ENCODE measurements around the gene RANBP9.

RANBP9 gene

DNA sequence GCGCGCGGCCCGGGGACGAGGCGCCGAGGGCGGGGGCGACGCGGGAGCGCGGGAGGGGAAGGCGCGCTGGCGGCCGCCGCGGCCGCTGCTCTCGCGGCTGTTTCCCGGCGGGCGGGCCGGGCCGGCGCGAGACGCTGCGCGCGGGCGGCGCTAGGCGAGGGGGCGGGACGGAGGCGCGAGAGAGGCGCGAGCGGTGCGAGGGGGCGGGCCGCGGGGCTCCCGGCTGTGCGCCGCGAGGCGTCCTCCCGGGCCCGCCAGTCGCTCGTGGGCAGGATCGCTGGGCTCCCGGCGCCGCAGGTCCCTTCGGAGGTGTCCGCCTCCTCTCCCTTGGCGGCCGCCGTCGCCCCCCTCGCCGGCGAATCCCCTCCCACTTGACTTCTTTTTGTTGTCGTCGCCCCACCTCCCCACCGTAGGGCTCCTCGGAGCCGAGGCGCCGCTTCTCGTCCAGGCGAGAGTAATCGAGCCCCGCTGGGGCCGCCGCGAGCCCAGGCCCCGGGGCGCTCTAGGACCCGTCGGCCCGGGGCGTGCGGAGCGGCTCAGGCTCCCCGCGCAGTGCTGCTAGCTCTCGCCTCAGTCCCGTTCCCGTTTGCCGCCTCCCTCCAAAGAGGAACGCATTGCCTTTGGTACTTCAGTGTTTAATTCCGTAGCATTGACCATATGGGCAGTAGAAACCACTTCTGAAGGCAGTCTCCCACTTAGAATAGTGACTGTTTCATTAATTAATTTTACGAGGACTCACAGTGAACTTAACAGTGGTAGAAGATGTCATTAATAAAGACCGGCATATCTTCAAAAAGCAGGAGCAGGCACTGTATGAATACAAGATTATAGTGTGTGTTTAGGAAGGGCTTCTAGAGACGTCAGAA is at the start of gene RANBP9:
Gene RANBP9, minus strand, starts transcription at position 103 of the 866 bp plus-strand sequence. CDS start 330 bp downstream, outside the sequence.
- peak within 1 kb of the TSS; percentile 83 for H3K4me3 ChIP-seq (ENCODE audit: low read depth, low read length)
- peak; percentile 79 for DNase-seq (ENCODE audit: low read depth)

DNA sequence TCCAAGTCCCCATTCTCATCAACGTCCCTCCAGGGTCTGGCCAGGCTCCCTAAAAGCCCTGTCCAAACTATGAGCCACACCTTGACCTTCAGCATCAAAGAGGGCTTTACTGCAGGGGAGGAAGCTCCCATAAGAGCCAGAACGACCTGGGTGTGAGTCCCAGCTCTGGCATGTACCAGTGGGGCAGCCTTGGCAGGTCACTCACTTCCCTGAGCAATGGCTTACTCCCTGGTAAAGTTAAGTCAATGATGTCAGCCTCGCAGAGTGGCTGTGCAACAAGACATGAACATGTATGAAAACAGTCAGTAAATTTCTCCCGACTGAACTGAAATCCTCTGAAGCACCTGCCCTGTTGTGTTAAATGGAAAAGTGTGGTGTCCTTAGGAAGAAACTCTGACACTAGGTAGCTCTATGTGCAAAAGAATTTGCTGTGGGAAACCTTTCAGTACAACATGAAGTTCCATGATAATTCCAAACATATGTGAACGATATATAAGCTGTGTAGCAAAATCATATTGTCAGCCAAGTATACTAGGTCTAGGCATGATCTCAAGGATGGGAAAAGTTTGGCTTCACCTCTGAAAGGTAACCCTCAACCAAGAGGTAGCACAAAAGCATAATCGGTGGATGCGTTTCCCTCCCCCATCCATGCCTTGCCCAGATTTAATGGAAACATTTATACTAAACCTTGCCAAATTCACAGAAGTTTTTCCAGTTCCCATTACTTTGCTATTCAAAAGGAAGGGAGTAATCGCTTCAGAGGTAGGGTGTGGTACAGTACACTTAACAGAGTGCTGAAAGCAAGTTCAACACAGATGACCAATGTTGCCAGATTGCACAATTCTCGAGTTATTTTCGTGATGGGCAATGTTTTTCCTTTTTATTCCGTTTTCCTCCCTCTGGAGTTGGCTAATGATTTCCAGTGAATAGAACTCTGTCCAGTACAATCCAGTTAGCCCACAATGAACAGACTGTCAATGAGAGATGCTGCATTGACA is 49.0 kb upstream of the RANBP9 start:
- no peak overlapping the region for H3K4me3 ChIP-seq (ENCODE audit: low read depth, low read length)
- peak; percentile 77 for DNase-seq (ENCODE audit: low read depth)

DNA sequence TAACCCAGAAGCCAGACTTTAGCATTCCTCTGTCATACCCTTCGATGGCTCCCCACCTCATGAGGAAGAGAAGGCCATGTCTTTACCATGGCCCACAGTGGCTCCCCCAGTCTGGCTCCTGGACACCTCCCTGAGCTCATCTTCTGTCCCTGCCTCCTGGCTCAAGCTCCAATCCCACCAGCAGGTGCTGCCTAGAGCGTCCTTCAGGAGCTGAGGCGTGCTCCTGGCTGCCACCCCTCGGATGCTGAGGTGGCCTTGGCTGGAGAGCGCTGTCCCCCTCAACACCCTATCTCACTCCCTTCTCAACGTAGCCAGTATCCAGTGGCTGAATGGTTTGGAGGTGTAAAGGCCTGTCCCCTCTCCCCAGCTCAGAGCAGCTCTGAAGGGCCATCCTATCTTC is 47.4 kb upstream of the RANBP9 start:
- no peak overlapping the region for H3K4me3 ChIP-seq (ENCODE audit: low read depth, low read length)
- DNase-seq (ENCODE audit: low read depth): no peak

DNA sequence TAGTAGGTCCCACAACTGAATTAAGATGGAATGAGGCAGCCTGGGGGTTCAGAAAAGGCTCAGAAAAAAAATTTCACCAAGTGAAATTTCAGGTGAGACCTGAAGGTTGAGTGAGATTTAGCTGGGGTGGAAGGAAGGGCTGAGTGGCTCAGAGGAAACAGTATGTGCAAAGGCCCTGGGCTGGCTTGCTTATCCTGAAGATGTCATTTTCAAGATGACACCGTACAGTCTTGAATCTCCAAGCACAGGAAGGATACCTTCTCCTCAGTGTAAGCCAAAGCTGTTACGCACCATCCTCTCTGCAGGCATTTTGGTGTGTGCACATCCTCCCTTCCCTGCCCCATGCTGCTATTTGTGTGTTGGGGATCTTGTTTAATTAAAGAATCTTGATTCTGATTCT is 43.0 kb upstream of the RANBP9 start:
- no peak overlapping the region for H3K4me3 ChIP-seq (ENCODE audit: low read depth, low read length)
- DNase-seq (ENCODE audit: low read depth): no peak

DNA sequence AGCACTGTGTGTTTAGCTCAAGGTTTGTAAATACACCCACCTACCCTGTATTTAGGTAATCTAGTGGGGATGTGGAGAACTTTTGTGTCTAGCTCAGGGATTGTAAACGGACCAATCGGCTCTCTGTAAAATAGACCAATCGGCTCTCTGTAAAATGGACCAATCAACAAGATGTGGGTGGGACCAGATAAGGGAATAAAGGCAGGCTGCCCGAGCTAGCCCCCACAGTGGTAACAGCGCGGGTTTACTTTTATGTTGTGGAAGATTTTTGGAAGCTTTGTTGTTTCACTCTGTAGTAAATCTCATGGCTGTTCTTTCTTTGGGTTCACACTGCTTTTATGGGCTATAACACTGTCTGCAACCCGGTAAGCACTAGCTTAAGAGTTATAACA is 32.1 kb upstream of the RANBP9 start:
- DNase-seq (ENCODE audit: low read depth): no peak
- no peak overlapping the region for H3K4me3 ChIP-seq (ENCODE audit: low read depth, low read length)

DNA sequence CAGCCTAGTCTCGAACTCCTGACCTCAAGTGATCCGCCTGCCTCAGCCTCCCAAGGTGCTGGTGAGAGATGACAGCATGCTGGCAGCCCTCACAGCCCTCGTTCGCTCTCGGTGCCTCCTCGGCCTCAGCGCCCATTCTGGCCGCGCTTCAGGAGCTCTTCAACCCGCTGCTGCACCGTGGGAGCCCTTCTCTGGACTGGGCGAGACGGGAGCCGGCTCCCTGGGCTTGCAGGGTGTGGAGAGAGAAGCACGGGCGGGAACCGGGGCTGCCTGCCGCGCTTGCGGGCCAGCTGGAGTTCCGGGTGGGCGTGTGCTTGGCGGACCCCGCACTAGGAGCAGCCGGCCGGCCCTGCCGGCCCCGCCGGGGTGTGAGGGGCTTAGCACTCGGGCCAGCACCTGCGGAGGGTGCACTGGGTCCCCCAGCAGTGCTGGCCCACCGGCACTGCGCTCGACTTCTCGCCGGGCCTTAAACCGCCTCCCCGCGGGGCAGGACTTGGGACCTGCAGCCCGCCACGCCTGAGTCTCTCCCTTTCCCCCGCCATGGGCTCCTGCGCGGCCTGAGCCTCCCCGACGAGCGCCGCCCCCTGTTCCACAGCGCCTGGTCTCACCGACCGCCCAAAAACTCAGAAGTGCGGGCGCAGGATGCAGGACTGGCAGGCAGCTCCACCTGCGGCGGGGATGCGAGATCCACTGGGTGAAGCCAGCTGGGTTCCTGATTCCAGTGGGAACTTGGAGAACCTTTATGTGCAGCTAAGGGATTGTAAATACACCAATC is 31.5 kb upstream of the RANBP9 start:
- no peak overlapping the region for H3K4me3 ChIP-seq (ENCODE audit: low read depth, low read length)
- DNase-seq (ENCODE audit: low read depth): no peak

DNA sequence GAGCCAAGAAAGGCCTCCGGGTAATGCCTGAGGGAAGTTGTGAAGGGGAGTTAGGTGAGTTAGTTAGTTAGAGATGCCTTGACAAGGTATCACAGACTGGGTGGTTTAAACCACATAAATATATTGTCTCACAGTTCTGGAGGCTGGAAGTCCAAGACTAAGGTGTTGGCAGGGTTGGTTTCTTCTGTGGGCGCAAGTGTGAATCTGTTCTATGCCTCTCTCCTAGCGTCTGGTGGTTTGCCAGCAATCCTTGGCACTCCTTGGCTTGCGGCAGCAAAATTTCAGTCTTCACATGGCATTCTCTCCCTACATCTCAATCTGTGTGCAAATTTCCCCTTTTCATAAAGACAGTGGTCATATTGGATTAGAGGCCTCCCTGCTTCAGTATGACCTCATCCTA is 29.7 kb upstream of the RANBP9 start:
- H3K4me3 ChIP-seq (ENCODE audit: low read depth, low read length): no peak overlapping the region
- no peak for DNase-seq (ENCODE audit: low read depth)

DNA sequence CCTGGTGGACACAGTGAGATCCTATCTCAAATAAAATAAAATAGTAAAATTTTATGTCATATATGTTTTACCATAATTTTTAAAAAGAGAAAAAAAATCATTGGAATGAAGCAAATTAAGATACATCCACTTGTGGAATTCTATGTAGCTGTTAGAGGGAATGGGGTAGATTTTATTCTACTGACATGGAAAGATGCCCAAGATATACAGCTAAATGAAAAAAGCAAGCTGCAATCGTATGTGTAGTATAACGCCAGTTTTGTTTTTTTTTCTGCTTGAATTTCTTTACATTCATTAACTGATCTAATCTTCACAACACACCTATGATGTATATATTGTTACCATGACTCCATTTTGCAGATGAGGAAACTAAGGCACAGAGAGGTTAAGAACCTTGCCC is 23.4 kb upstream of the RANBP9 start:
- DNase-seq (ENCODE audit: low read depth): no peak
- no peak overlapping the region for H3K4me3 ChIP-seq (ENCODE audit: low read depth, low read length)

DNA sequence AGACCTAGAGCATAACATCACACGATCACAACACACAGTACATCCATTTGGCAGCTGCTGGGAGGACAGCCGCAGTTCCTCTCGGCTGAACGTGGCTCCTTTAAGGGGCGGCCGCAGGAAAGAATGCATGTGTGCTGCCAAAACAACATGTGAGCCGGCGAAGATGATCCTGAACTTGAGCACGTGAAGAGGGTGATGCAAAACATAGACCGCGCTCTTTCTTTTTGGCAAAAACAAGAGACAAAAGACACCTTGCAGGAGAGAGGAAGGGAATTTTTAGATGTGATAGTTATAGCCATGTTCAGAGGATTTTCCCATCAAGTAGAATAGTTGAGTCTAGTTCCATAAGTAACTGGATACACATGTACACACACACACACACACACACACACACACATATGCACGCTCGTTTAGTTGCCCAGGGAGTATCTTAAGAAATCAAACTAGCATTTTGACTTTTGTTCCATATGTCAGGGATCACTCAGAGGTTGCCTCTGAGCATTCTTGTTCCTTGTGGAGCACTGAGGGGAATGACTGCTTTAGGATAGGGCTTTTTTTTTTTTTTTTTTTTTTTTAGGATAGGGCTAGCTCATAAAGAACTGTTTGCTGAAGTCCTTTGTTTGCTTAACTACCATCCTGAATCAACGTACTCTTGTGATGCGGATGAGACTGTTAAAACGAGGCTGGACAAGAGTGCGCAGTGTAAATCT is 21.7 kb upstream of the RANBP9 start:
- peak; percentile 75 for DNase-seq (ENCODE audit: low read depth)
- H3K4me3 ChIP-seq (ENCODE audit: low read depth, low read length): peak overlapping the region; percentile 3

DNA sequence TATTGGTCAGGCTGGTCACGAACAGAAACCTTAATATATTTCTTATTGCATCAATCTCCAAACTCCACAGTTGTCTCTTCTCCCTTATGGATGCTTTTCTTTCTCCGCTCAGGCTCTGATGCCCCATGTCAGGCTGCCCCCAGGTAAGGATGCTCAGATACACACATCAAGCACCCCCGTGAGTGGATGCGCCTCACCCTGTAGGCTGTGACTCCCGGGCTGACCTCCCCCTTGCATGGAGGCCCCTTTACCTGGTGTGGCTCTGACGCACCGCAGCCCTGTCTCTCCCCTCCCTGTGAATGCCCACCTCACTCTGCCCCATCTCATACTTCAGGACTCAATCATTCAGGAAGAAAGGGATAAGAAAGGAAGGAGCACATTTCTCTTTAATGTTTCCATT is 19.1 kb upstream of the RANBP9 start:
- no peak overlapping the region for H3K4me3 ChIP-seq (ENCODE audit: low read depth, low read length)
- no peak for DNase-seq (ENCODE audit: low read depth)

DNA sequence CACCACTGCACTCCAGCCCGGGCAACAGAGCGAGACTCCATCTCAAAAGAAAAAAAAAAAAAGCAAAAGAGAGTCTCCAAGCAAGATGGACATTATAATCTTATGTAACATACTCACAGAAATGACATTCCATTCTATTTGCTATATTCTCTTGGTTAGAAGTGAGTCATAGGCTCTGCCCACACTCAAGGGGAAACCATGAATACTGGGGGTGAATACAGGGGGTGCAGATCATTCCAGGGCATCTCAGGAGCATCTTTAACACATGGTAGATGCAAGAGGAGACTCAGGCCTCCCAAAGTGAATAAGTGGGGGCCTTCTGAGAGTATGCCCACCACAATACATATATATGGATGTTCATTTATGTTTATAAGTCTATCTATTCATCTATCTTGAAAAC is 18.3 kb upstream of the RANBP9 start:
- DNase-seq (ENCODE audit: low read depth): no peak
- no peak overlapping the region for H3K4me3 ChIP-seq (ENCODE audit: low read depth, low read length)

DNA sequence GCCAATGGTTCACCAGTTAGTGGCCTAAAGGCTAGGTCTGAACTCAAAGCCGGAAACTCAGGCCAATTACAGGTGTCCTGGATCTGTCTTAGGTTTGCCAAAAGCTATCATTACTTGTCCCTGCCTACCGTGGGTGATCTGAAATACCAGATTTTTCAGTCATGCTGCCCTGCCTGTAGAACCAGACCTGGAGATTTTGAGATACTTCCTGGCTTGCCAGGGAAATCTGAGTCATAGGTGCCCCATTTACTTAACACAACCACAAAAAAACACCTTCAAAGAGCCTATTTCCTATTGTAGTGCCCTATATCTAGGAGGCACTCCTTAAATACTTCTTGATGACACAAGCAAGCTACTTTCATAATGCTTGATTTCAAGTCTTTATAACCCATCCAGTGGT is 13.9 kb upstream of the RANBP9 start:
- no peak overlapping the region for H3K4me3 ChIP-seq (ENCODE audit: low read depth, low read length)
- DNase-seq (ENCODE audit: low read depth): no peak

DNA sequence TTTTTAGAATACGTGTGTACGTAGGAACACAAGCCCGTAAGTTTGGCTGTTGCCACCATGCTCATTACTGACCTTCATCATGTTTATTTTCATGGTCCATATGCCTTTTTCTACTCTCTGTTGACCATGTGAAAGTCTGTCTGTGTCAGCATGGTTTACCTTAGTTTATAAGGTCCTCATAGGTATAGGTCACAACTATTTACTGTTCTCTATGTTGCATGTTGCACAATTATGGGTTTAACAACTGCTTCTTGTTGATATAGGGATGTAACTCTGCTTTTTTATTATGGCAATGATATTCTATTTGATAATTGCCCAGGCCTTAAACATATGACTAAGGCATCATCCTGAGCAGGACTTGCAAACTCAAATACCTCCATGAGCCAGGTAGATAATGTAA is 13.4 kb upstream of the RANBP9 start:
- DNase-seq (ENCODE audit: low read depth): no peak
- H3K4me3 ChIP-seq (ENCODE audit: low read depth, low read length): no peak overlapping the region

DNA sequence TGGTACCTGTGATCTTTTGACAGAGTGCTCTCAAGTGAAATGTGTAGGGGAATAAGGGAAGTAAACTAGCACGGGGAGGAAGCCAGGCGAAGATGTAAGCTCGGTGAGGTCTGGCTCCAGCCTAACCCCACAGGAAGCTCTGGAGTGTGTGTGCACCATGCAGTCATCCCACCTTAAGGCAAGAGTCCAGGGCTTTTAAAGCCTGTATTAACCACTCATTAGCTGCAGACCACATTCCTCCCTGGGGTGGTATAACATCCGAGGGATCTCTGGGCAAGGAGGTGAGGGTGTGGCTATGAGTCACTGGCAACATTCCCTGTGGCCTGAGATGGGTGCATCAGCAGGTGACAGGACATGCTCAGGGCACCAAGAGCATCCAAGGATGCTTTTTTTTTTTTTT is 12.5 kb upstream of the RANBP9 start:
- no peak overlapping the region for H3K4me3 ChIP-seq (ENCODE audit: low read depth, low read length)
- no peak for DNase-seq (ENCODE audit: low read depth)

DNA sequence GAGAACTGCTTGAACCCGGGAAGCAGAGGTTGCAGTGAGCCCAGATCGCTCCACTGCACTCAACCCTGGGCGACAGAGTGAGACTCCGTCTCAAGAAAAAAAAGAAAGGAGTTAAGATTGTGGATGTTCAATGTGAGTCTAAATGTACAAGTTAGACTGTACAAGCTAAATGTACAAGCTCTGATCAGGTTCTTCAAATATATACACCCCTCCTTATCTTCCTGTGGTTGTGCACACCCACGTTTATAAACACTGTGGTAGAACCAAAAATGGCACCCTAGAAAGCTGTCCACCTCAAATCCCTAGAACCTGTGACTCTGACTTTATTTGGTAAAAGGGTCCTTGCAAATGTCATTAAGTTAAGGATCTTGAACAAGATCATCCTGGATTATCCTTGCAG is 11.2 kb upstream of the RANBP9 start:
- no peak overlapping the region for H3K4me3 ChIP-seq (ENCODE audit: low read depth, low read length)
- no peak for DNase-seq (ENCODE audit: low read depth)

DNA sequence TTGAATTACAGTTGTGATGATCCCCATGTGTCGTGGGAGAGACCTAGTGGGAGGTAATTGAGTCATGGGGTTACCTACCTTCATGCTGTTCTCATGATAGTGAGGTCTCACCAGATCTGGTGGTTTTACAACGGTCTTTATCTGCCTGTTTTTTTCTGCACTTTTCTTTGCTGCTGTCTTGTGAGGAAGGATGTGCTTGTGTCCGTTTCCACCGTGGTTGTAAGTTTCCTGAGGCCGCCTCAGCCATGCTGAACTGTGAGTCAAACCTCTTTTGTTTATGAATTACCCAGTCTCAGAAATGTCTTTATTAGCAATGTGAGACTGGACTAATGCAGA is 6.5 kb upstream of the RANBP9 start:
- no peak overlapping the region for H3K4me3 ChIP-seq (ENCODE audit: low read depth, low read length)
- no peak for DNase-seq (ENCODE audit: low read depth)

DNA sequence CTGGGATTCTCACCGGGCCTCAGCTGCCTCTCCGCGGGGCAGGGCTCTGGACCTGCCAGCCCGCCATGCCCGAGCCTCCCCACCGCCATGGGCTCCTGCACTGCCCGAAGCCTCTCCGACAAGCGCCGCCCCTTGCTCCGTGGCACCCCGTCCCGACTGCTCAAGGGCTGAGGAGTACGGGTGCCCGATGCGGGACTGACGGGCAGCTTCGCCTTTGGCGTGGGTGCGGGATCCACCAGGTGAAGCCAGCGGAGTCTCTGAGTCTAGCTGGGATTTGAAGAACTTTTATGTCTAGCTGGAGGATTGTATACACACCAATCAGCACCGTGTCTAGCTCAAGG is 5.3 kb upstream of the RANBP9 start:
- no peak overlapping the region for H3K4me3 ChIP-seq (ENCODE audit: low read depth, low read length)
- DNase-seq (ENCODE audit: low read depth): no peak

DNA sequence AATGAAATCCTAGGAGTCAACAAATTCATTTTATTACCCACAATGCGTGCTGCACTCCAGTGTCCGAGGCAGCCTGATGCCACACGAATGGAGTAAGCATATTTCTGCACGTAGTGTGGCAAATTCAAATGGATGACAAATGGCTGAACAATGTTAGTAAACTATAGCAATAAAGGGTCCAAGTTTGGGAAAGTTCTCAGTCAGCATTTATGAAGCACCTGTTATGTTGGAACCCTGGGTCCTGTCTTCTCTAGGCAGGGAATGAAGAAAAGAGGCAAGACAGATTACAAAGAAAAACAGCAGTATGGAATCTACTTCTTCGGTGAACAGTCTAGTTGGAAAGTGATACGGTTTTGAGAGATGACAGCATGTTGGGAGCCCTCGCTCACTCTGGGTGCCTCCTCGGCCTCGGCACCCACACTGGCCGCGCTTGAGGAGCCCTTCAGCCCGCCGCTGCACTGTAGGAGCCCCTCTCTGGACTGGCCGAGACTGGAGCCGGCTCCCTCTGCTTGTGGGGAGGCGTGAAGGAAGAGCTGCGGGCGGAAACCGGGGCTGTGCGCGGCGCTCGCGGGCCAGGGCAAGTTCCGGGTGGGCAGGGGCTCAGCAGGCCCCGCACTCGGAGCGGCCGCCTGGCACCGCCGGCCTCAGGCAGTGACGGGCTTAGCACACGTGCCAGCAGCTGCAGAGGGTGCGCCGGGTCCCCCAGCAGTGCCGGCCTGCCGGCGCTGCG is 4.8 kb upstream of the RANBP9 start:
- no peak for DNase-seq (ENCODE audit: low read depth)
- no peak overlapping the region for H3K4me3 ChIP-seq (ENCODE audit: low read depth, low read length)

DNA sequence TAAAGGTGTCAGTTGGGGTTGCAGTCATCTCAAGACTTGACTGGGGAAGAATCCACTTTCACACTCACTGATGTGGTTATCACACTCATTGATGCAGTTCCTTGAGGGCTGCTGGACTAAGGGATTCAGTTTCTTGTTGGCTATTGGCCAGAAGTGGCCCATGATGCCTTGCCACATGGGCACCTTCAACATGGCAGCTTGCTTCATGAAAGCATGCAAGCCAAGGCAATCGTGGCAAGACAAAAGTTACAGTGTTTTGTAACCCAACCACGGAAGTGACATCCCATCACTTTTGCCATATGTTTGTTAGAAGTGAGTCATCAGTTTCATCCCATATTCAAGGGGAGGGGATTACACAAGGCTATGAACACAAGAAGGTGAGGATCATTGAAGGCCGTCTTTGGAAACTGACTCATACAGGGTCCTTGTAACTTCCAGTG is 3.8 kb upstream of the RANBP9 start:
- no peak overlapping the region for H3K4me3 ChIP-seq (ENCODE audit: low read depth, low read length)
- DNase-seq (ENCODE audit: low read depth): no peak

Data from skeletal muscle cell (primary cell).